GM12878 (cell line): ENCODE results near the gene EMP3. TPM values are rescaled to one million over a fixed set of nuclear protein-coding genes. Genes with fewer than 3 reads are reported as not detected.
A peak's percentile ranks its signal among the peaks of the same experiment; 100 is the strongest.

Experiments
- ASH2L ChIP-seq: fragments of 300-600, 200-600 bp; sonication (generic); IDR thresholded peaks from 2 replicates; pipeline ENCODE4 v1.6.1; 2017; ENCODE audit warnings: low read depth, mild to moderate bottlenecking, borderline replicate concordance
- BCL11A ChIP-seq: IDR thresholded peaks from 2 replicates; pipeline ENCODE4 v1.6.1; 2011; ENCODE audit warnings: low read depth, low read length
- BCL3 ChIP-seq: IDR thresholded peaks from 2 replicates; pipeline ENCODE4 v1.6.1; 2011; ENCODE audit warnings: borderline replicate concordance, low read depth, mild to moderate bottlenecking, moderate library complexity, low read length; ENCODE audit not compliant: insufficient read depth, poor library complexity, severe bottlenecking
- CBFB ChIP-seq: IDR thresholded peaks from 2 replicates; pipeline ENCODE4 v1.6.1; 2016; ENCODE audit warnings: antibody characterized with exemption, low read depth
- EZH2 ChIP-seq: IDR thresholded peaks from 2 replicates; pipeline ENCODE4 v1.6.1; 2012; ENCODE audit warnings: low read depth, mild to moderate bottlenecking, control low read depth, inconsistent platforms, low read length, borderline replicate concordance; ENCODE audit not compliant: control insufficient read depth
- GATAD2B ChIP-seq: fragments of 450-650 bp; conservative IDR thresholded peaks from 2 replicates; pipeline ENCODE4 v1.6.1; 2017; ENCODE audit warnings: low read depth, mild to moderate bottlenecking, moderate library complexity
- IKZF1 ChIP-seq: fragments of 450-650 bp; conservative IDR thresholded peaks from 2 replicates; pipeline ENCODE4 v1.6.1; 2017; ENCODE audit warnings: antibody characterized with exemption, mild to moderate bottlenecking
- KLF5 ChIP-seq: fragments of 450-650 bp; IDR thresholded peaks from 2 replicates; pipeline ENCODE4 v1.6.1; 2014; ENCODE audit warnings: mild to moderate bottlenecking; ENCODE audit not compliant: partially characterized antibody
- MAX ChIP-seq: IDR thresholded peaks from 2 replicates; pipeline ENCODE4 v1.6.1; 2012; ENCODE audit warnings: low read depth, low read length, improper control_type of control experiment
- NR2F1 ChIP-seq: fragments of 450-650 bp; conservative IDR thresholded peaks from 2 replicates; pipeline ENCODE4 v1.6.1; 2017; ENCODE audit warnings: mild to moderate bottlenecking
- PAX8 ChIP-seq: fragments of 450-650 bp; IDR thresholded peaks from 2 replicates; pipeline ENCODE4 v1.6.1; 2017; ENCODE audit warnings: mild to moderate bottlenecking, moderate library complexity
- PBX3 ChIP-seq: IDR thresholded peaks from 2 replicates; pipeline ENCODE4 v1.6.1; 2011; ENCODE audit warnings: mild to moderate bottlenecking, low read depth, low read length, moderate library complexity; ENCODE audit not compliant: insufficient replicate concordance
- RAD21 ChIP-seq: IDR thresholded peaks from 2 replicates; pipeline ENCODE4 v1.6.1; 2011; ENCODE audit warnings: mild to moderate bottlenecking, low read depth, low read length, moderate library complexity; ENCODE audit not compliant: insufficient read depth
- RAD51 ChIP-seq: fragments of 450-650 bp; IDR thresholded peaks from 2 replicates; pipeline ENCODE4 v1.6.1; 2016; ENCODE audit warnings: moderate library complexity, mild to moderate bottlenecking, inconsistent platforms
- RB1 ChIP-seq: fragments of 450-650 bp; formaldehyde crosslinking; IDR thresholded peaks from 2 replicates; pipeline ENCODE4 v1.6.1; 2017; ENCODE audit warnings: mild to moderate bottlenecking, borderline replicate concordance
- SIX5 ChIP-seq: IDR thresholded peaks from 2 replicates; pipeline ENCODE4 v1.6.1; 2011; ENCODE audit warnings: mild to moderate bottlenecking, low read depth, low read length, moderate library complexity; ENCODE audit not compliant: severe bottlenecking
- SREBF1 ChIP-seq: IDR thresholded peaks from 2 replicates; pipeline ENCODE4 v1.6.1; 2012; ENCODE audit warnings: mild to moderate bottlenecking, low read length
- SUZ12 ChIP-seq: fragments of 200-600 bp; sonication (generic); IDR thresholded peaks from one replicate; pipeline ENCODE4 v1.6.1; 2018; ENCODE audit warnings: antibody characterized with exemption, mild to moderate bottlenecking; ENCODE audit not compliant: unreplicated experiment
- YY1 ChIP-seq: IDR thresholded peaks from 2 replicates; pipeline ENCODE4 v1.6.1; 2011; ENCODE audit warnings: low read depth, mild to moderate bottlenecking, low read length
- ZNF274 ChIP-seq: IDR thresholded peaks from one replicate; pipeline ENCODE4 v1.8.0; 2011; ENCODE audit not compliant: insufficient read length, insufficient read depth
- polyA plus RNA-seq, 11 experiments: library from polyadenylated mRNA; depleted of rRNA in 4 of 11; unstranded in 6 of 11; stranded (reverse) in 5 of 11; fragments of >200 nt; fragmentation: Nextera tagmentation in 4 of 11; fragmentation: Illumina TruSeq in 1 of 11; extraction: Ambion mirVana in 4 of 11; extraction: Trizol in 1 of 11; gene quantifications; 1 replicate in 1 of 11; 2 replicates in 10 of 11; pipeline versions ENCODE4 v1.2.1 to v1.2.3, GENCODE V29; 2011 to 2016; ENCODE audit warnings: inconsistent platforms in 2 of 11, missing spikeins in 2 of 11, low read depth in 1 of 11
- total RNA-seq, 4 experiments: library from RNA; depleted of rRNA in 3 of 4; stranded (reverse); fragments of >200 nt in 3 of 4; fragmentation: Illumina TruSeq in 1 of 4; extraction: Trizol in 1 of 4; gene quantifications; 2 replicates each; pipeline versions ENCODE4 v1.2.1 to v1.2.3, GENCODE V29; 2013 to 2021
- TF ChIP-seq, protein P1 (sequence below): IDR thresholded peaks from 2 replicates; pipeline ENCODE4 v1.6.1; 2012; ENCODE audit warnings: low read depth, low read length, improper control_type of control experiment
- TF ChIP-seq, protein P2 (sequence below): fragments of 450-650 bp; formaldehyde crosslinking; IDR thresholded peaks from 2 replicates; pipeline ENCODE4 v1.4.0; 2020; ENCODE audit warnings: mild to moderate bottlenecking, moderate library complexity

The EMP3 gene
- total and polyA plus RNA-seq, 10 of the 15 experiments (the other 5 are each of a cell fraction or from before 2014, with no cell fraction given): 53.2 to 224 (median 134) TPM

DNA sequence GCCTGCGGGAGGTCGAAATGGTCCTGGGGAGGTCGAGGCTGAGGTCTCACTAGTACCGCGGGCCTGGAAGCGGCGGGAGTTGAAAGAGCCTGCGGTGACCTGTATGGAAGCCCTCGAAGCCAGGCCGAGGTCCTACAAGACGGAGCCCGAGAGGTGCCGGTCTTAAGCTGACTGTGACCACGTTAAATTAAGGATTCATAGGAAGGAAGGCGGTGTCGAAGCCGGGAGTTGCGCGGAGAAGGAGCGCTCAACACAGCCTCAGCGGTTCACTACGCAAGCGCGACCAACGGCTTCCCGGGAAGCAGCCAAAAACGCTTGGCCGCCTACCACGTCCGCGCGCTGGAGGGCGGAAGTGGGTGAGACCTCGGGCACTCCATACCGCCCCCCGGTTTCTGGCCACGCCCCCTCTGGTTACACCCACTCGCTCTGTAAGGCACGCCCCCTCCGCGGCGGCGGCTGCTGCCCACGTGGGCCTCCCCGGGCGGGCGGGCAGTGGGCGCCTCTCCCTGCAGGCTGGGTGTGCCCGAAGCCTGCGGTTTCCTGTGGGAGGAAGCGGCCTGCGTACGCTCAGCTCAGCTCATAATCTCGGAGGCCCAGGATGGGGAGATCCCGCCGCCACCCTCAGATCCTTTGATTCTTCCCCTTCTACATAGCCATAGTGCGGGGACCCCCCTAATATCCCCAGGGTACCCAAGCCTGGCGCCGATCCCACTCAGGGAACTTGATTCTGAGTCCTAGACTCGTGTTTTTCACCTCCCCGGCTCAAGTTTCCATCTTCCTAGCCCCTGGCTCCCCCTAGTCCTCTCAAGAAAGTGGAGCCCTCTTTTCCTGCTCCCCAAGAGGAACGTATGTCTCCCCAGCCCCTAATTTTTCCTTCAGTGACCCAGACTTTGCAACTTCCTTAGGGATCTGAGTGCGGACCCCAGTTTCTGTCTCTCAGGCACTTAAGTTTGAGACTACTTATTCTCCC is 3.4 kb upstream of the EMP3 start (continued):
- peak; percentile 43; the same call in 1 of the 2 replicates for TF ChIP-seq YY1
- TF ChIP-seq SIX5: no peak
- no peak for TF ChIP-seq SUZ12
- no peak; the same call in none of the 2 replicates for TF ChIP-seq BCL11A
- no peak for TF ChIP-seq PAX8
- peak; percentile 94 for TF ChIP-seq CBFB
- TF ChIP-seq EZH2: no peak
- TF ChIP-seq RAD51: peak; percentile 72
- TF ChIP-seq IKZF1: peak; percentile 97
- peak; percentile 86 for TF ChIP-seq MAX
- no peak for TF ChIP-seq PBX3
- TF ChIP-seq, protein P1, sequence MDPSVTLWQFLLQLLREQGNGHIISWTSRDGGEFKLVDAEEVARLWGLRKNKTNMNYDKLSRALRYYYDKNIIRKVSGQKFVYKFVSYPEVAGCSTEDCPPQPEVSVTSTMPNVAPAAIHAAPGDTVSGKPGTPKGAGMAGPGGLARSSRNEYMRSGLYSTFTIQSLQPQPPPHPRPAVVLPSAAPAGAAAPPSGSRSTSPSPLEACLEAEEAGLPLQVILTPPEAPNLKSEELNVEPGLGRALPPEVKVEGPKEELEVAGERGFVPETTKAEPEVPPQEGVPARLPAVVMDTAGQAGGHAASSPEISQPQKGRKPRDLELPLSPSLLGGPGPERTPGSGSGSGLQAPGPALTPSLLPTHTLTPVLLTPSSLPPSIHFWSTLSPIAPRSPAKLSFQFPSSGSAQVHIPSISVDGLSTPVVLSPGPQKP: peak; percentile 59
- TF ChIP-seq NR2F1: peak; percentile 52; the same call in 1 of the 2 replicates
- TF ChIP-seq SREBF1: no peak
- no peak for TF ChIP-seq RAD21
- TF ChIP-seq, protein P2, sequence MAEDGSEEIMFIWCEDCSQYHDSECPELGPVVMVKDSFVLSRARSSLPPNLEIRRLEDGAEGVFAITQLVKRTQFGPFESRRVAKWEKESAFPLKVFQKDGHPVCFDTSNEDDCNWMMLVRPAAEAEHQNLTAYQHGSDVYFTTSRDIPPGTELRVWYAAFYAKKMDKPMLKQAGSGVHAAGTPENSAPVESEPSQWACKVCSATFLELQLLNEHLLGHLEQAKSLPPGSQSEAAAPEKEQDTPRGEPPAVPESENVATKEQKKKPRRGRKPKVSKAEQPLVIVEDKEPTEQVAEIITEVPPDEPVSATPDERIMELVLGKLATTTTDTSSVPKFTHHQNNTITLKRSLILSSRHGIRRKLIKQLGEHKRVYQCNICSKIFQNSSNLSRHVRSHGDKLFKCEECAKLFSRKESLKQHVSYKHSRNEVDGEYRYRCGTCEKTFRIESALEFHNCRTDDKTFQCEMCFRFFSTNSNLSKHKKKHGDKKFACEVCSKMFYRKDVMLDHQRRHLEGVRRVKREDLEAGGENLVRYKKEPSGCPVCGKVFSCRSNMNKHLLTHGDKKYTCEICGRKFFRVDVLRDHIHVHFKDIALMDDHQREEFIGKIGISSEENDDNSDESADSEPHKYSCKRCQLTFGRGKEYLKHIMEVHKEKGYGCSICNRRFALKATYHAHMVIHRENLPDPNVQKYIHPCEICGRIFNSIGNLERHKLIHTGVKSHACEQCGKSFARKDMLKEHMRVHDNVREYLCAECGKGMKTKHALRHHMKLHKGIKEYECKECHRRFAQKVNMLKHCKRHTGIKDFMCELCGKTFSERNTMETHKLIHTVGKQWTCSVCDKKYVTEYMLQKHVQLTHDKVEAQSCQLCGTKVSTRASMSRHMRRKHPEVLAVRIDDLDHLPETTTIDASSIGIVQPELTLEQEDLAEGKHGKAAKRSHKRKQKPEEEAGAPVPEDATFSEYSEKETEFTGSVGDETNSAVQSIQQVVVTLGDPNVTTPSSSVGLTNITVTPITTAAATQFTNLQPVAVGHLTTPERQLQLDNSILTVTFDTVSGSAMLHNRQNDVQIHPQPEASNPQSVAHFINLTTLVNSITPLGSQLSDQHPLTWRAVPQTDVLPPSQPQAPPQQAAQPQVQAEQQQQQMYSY (CRISPR knock-in tag): no peak
- TF ChIP-seq GATAD2B: peak; percentile 64
- TF ChIP-seq KLF5: peak; percentile 72
- TF ChIP-seq RB1: no peak; the same call in 1 of the 2 replicates
- no peak for TF ChIP-seq ASH2L
- TF ChIP-seq ZNF274: no peak
- peak; percentile 92 for TF ChIP-seq BCL3
